Activated CD8-positive, alpha-beta memory T cell treated with anti-CD3 and anti-CD28 coated beads for 1 hour (primary cell): ENCODE results near the gene KRTAP4-12.
"Not testable (repeated sequence)": the region's sequence is repeated elsewhere in the genome, so short reads cannot be mapped to it uniquely, and the experiment has no call there.

ENCODE experiments used
- DNase-seq, 2 donors: peaks; one replicate each; pipeline ENCODE4 v3.0.0-alpha.2; 2020; ENCODE audit warnings: low read depth in 1 of 2; ENCODE audit errors: extremely low read depth in 1 of 2

The KRTAP4-12 gene

GRCh38 chr17:41098042-41098441 is 25.9 kb downstream of the KRTAP4-12 start, which contains the start of gene KRTAP4-8:
Gene KRTAP4-8 (minus strand): TSS chr17:41098142. CDS start chr17:41098084, 58 bp downstream.
- DNase-seq: no peak

- no peak for DNase-seq
Measured at GRCh38 chr17:41096055-41096454, 27.9 kb downstream of the KRTAP4-12 start.

- DNase-seq: not testable (repeated sequence)
Measured at GRCh38 chr17:41088760-41089352, 35.1 kb downstream of the KRTAP4-12 start.

GRCh38 chr17:41084100-41084856 is 39.7 kb downstream of the KRTAP4-12 start, which contains the start of gene KRTAP4-7:
Gene KRTAP4-7 (plus strand): TSS chr17:41084150. CDS start chr17:41084207, 57 bp downstream.
- DNase-seq: not testable (repeated sequence)

- DNase-seq: not testable (repeated sequence)
Measured at GRCh38 chr17:41083427-41083826, 40.6 kb downstream of the KRTAP4-12 start.

GRCh38 chr17:41082626-41083025 is 41.4 kb downstream of the KRTAP4-12 start:
- DNase-seq: no peak

DNA sequence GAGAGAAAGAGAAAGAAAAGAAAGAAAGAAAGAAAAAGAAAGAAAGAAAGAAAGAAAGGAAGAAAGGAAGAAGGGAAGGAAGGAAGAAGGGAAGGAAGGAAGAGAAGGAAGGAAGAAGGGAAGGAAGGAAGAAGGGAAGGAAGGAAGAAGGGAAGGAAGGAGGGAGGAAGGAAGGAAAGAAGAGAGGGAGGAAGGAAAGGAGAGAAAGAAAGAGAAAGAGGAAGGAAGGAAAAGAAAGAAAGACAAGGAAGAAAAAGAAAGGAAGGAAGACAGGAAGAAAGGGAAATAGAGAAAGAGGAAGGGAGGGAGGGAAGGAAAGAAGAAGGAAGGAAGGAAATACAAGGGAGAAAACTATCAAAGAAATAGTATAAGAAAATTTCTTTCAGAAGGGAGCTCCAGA is 47.2 kb downstream of the KRTAP4-12 start:
- DNase-seq: no peak

- no peak for DNase-seq
Measured at GRCh38 chr17:41073676-41074075, 50.3 kb downstream of the KRTAP4-12 start.
